LHCN-M2 (cell line): ENCODE measurements around the gene CACNA2D4. TPM values are rescaled to one million over a fixed set of nuclear protein-coding genes. Genes with fewer than 3 reads are reported as not detected.

Source experiments
- DNase-seq: peaks from one replicate; pipeline ENCODE4 v3.0.0-alpha.2; 2012; ENCODE audit warnings: low read depth
- total RNA-seq: library from RNA; depleted of rRNA; stranded (reverse); fragments of >200 nt; gene quantifications from 2 replicates; pipeline ENCODE4 v1.2.3, GENCODE V29; 2014

Gene CACNA2D4
- total RNA-seq, 1 experiment from 2014 or later, result not detected

DNA sequence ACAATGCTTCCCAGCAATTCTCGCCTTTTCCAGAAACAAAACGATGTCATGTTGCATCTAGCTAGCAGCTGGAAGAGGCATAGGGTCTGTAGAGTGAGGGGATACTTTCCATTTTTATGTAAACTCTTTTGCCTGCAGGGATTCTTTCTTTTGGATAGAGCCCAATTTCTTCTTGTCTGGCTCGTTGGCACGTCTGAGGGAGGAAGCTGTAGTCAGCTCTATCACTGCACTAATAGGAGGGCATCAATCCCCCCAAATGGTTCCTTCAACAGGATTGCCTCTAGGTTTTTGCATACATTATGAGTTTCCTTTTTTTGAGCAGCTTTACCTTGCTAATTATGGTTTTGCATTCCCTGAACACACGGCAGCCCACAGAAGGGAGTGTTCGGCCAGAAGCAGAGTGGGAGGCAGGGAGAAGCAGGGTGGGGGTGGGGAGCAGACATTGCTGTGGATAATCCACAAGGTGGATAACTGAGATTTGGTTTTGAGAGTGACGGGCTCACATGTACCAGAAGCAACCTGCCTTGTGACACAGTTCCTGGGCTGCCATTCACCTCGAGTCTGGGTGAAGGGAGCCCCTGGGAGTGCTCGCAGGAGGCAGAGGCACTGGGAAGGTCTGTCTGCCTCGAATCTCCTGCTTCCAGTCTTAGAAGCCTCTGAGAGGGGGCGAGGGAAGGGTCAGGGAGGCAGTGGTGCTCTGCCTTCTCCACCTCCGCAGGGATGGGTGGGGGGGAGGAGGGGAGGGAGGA is 73.6 kb downstream of the CACNA2D4 start:
- no peak for DNase-seq

DNA sequence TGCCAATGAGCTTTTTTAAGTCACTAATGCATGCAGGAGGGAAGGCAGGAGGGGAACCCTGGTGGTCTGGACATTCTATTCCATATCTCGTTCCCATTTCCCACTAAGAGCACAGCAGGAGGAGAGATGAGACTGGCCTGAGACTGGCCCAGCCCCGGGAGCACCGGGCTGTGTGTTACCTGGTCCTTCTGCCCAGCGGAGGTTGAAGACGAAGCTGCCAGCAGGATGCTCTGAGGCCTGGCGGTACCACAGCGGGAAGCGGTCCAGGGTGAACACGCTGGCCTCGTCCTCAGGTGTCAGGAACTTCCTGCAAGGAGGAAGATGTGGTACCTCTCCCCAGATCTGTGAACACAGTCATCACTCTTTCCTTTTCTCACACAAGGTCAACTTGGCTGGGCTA is 74.2 kb downstream of the CACNA2D4 start:
- no peak for DNase-seq

DNA sequence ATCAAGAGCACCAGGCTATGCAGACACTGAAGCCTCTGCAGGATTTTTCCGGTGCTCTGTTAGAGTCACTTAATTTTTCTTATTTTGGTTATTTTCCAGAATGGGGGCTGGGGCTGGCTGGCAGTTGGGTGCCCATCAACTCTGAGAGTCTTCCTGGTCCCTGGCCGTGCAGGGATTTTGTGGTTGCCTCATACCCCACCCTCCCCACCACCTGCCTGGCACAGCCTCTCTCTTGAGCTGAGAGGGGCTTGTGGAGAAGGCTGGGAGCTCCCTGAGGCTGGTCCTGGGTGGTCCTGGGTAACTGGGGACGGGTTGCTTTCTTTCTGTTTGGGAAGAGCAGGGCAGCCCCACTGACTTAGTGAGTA is 74.8 kb downstream of the CACNA2D4 start:
- no peak for DNase-seq

DNA sequence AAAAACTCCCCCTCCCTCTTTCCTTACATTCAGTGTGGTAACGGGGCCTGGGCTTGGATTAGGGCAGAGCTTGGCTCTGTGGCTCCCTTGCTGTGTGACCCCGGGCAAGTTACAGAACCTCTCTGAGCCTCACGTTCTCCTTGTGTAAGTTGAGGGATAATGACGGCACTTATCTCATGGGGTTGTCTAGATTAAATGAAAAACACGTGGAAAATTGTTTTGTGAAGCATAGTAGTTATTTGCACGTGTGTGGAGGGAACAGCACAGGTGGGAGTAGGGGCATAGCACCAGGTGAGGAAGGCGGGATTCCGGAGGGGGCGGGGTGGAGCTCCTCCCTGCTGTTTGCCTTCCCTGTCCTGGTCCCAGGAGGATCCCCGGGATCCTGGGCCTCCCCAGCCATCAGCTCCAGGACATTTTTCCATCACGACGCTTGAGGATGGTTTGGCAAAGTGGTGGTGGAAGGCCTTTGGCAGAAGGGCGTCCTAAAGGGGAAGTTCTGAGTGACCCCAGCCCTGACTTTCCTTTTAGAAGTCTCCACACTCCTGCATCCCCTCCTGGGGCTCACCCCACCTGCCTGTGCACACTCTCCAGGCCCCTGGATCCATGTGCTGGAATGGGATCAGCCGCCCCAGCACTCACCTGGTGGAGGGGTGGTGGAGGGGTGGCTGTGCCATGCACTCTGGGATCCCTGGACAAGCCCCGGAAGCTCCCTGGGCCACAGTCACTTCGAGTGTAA is 75.4 kb downstream of the CACNA2D4 start:
- DNase-seq, result no peak

DNA sequence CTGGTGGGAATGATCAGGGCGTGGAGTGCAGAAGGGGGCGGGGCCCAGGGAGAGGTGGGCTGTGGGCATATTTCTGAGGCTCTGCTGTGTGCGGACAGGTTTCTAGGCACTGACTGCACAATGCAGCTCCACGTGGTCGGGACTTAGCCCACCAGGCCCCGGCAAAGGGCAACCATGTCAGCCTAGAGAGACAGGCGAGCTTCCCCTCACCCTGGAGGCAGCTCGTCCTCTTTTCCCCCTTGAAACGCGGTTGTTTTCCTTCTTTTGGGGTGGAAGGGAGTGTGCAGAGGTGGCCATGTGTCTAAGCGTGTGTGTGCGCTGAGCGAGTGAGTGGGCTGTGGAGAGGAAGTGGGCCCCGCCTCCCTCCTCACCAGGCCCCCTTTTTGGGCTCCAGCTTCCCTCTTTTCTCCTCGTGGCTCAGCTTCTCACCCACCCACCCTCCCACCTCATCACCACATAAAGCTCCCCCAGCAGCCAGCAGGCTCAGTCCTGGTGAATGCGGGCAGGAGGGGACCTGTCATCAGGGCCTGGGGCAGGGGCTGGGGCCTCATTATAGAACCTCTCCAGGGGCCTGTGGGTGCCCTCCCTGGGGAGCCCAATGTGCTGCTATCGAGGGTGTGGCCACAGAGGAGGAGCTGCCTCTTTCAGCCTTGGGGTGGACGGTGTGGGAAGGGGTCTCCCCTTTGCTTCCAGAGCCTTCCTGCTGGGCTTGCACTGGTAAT is 76.1 kb downstream of the CACNA2D4 start:
- DNase-seq, result no peak

DNA sequence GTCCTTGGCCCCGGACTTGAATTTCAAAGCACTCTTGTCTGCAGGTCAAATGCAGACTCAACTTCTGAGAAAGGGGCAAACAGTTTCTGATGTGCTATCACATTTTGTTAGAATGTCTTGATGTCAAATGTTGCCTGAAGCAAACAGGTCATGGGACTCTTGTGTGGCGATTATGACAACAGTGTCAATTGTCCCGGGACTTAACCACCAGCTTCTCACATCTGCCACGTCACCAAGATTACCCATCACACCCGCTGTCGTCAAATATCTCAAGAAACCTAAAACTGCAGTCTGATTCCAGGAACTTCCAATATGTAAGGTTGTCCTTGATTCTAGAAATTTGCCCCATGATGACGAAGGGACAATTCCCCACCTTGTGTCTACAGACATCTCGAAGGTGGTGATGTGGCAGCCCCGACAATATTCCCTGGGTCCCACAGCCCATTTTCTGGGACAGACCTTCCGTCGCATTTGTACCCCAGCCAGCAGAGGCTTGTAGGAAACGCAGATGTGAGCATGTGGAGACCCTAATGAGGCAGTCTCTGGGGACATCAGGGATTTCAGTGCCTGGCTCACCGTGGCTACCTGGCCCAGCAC is 76.8 kb downstream of the CACNA2D4 start:
- DNase-seq, result no peak

DNA sequence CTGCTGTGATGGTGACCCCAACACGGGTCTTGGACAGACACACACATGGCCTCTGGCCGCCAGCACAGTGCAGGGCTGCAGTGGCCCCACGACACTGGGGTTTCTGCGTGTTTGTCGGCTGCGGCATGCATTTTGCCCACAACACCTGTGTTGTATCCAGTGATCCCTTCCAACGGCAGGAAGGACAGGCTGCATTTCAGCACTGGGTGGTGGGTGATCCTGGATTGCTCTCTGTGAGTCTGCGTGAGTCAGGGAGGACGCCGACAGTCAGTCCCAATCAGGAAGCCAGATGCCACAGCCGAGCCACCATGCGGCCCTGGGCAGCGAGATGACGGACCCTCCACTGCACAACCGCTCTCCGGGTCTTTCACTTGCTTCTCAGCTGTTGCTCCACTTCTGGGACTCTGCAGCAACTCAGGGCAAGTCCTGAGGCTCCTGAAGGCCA is 77.4 kb downstream of the CACNA2D4 start:
- no peak for DNase-seq

DNA sequence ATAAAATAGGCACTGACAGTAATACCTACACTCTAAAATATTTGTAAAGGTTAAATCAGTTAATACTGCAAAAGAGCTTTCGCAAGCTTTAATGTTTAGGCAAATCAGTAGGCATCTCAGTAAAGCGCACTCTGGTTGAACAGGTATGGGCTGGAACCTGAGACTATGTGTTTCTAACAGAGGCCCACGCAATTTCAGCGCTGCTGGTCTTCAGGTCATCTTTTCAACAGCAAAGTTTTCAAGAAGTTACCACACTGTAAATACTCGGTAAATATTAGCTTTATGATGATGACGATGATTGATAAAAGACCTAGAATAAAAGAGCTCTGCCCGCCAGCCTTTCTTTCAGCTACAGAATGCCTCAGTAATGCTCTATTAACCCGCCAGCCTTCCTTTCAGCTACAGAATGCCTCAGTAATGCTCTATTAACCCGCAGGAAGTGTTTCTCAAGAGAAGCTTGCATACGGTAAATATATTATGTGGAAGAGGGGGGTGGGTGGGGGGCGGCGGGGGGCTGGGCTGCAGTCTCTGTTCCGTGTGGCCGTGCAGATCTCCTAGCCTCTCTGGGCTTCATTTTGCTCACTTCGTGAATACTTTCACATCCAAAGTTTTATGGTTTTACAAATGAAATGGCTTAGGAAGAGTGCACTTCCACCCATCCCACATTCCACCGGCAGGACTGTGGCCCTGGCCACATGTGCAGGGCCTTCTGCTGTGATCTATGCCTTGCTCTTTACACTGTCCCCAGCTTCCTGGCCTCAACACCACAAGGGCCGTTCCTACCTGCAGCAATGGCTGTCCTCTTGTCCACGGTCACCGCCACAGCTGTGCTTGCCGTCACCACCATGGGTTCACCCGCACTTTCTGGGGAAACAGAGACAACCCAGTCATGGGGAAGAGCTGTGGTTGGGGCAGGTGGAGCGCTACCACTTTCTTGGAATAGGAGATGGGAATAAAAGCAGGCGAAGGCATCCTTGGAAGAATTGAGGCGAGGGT is 78.2 kb downstream of the CACNA2D4 start:
- no peak for DNase-seq

DNA sequence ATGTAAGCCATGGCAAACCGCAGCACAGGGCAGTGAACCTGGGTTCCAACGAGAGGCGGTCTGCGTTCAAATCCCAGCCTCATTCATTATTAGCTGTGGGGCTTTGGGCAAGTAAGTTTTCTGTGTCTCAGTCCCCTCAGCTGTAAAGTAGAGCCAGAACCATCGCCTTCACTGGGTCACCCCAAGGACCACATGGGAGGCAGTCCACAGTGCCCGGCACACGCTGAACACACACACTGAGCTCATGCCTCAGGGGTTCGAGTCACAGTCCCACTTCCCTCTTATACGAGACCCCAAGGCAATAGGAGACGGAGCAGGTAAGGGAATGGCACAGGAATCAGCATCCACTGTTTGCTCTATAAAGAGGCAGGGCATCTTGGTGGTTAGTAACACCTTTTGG is 79.0 kb downstream of the CACNA2D4 start:
- no peak for DNase-seq

DNA sequence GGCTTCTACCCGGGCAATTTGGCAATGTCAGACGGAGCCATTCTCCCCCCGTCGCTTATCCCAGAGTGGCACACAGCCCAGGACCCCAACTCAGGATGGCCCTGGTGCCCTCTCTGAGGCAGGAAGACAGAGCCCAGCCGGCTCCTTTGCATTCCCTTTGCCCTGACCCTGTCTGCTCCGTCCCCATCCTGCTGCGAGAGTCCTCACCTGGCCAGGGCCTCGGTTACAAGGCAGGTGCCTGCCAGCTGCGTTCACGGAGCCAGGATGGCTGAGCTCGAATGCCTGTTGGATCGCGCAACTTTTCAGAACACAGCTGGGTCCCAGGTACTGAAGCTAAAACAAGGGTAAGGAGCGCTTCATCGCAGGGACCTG is 79.5 kb downstream of the CACNA2D4 start:
- no peak for DNase-seq

DNA sequence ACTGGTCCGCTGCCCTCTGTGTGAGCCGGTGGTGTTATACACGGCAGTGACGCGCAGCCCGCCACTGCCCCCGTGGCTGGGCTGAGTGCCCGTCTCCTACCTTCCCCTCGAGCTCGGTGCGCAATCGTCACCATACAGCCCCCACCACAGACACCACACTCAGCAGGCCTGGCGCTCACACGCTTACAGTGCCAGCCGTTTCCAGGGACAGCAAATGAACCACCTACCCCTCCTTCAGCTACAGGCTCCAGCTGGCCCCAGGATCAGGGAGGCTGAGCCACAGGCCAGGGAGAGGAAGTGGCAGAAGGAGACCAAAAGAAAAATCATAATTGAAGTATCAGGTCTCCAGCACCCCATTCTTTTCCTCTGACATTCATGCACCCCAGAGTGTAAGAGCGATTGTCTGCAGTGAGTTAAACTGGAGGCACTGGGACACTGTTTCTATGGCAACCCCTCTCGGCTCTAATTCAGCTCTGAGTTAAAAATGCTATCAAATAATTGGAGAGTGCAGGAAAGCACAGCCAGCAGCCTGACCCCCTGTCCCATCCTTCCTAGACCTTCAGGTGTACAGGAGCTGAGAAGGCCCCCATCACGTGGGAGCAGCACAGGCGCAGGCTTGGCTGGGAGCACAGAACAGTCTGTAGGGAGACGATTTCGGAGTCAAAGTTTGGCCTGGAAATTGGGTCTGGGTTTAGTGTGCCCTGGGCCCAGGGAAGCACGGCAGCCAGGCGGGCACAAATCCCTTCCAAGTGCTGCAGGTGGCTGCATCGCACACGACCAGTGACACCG is 80.1 kb downstream of the CACNA2D4 start:
- DNase-seq, result no peak

DNA sequence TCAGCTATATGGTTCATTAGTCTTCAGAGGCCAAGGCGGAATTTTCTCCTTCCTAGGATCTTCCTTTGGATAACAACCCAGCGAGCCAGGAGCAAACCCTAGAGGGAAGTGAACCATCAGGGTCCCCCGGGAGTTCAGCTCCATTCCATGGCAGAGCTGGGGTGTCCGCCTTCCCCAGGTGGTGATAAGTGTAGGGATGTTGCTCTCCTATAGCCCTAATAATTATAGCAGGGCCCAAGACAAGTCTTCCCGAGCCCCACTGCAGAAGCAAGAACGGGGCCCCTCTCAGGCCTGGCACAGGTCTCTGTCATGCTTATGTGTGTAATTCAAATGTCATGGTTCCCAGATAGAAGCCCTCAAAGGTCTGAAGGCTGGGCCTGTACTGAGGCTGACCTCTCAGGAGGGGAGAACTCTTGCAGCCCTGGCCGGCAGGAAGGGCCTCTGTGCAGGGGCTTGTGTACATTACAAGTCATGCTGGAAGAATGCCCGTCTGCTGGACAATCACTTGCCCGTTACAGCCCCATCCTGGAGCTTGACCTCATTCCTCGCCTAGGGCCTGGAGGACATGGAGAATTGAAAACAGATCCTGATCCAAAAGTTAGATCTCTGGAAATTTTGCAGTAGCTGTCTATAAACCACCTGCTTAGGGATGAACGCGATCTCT is 80.8 kb downstream of the CACNA2D4 start:
- no peak for DNase-seq

DNA sequence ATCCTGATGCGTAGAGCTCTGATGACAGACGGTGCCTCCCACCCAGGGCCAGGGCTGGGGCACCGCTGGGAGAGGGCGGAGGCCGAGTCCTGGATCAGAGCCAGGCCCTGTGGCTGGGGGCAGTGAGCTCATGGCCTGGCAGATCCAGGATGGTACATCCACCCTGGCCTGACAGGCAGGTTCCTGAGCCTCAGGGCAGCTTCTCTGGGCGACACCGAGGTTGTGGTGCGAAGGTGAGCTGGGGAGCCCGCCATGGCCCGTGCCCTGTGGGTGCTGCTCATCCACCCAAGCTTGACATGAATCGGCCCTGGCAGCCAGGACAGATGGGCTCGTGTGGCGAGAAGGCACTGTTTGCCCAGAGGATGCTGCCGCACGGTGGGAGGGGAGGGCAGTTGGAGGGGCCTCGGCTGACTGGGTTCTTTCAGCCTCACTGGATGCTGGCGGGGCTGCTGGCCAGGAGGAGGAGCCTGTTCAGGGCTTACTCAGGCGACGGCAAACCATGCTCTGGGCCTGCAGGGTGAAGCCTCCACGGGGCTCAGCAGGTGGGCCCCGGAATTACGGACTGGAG is 81.5 kb downstream of the CACNA2D4 start:
- no peak for DNase-seq

DNA sequence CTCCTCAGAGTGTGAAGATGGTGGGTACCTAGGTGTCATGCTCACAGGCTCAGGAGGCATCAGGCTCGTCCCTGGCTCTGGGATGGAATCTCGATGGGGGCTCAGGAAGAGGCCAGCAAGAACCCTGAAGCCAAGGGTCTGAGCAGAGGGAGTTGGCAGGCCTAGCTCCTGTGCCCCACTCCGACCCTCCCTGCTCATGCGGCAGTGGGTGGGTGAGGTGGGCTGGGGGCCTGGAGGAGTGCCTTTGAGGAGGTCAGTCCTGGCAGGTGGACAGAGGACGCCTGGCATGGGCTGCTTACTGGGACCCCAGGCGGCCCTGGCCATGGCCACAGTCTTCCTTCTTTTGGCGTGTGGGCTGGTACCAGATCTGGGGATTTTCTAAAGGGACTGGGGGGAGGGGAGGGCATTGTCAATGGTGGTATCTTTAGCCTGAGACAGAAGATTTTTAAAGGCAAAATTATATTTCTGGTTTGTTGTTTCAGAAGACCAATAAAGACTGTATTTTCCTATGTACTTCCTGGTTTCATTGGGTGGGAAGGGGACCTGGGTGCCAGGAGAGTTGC is 82.1 kb downstream of the CACNA2D4 start:
- no peak for DNase-seq

DNA sequence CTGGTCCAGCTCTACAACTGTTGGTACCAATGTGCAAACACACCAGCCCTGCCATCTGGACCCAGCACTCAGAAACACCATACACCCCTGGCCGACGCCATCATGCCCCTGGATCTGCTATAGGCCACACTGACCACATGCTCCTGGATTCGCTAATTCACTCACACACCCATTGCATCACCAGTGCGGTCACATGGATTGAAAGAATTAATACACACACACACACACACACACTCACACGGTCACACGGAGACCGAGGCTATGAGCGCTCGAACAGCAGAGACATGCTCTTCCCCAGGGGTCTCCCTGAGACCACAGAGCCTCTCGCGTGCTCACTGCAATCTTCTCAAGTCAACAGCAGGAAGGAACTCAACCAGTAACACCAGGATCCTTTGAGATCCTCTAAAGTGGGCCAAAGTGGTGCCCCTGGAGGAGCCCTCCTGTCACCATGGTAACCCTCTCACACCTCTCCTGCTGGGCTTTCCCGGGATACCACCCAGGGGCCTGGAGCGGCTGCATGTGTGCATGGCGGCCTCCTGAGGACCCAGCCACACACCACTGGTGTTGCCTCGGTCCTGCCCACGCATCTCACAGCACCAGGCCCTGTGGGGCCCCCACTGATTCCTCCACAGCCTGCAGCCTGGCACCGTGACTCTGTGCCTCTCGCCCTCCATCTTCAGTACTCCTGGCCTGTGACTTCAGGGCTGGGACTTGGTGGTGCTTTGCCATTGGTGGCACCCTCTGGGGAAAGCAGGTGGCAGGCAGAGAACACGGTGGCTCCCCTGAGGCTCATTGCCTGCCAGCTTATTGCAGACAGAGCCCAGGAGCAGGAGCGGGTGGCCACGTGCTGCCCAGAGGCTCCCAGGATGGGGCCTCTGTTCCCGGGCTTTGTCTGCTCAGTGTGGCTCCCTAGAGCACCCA is 83.0 kb downstream of the CACNA2D4 start:
- no peak for DNase-seq

DNA sequence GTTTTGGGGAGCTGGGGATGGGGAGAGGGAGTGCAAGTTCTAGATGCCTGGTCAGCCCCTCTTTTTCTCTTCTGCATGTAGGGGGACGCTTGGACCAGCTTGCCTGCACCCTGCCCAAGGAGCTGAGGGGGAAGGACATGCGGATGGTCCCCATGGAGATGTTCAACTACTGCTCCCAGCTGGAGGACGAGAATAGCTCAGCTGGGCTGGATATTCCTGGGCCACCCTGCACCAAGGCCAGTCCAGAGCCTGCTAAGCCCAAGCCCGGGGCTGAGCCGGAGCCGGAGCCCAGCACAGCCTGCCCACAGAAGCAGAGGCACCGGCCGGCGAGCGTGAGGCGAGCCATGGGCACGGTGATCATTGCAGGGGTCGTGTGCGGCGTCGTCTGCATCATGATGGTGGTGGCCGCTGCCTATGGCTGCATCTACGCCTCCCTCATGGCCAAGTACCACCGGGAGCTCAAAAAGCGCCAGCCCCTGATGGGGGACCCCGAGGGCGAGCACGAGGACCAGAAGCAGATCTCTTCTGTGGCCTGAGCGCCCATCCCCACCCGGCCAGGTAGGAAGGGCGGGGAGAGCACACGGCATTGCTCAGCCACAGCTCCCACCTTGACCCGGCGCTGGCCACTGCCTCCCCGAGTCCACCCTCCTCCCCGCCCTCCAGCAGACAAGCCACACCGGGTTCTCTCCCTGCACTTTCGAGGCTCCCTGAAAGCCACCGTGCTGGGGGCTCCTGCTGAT is 84.1 kb downstream of the CACNA2D4 start:
- DNase-seq, result no peak

DNA sequence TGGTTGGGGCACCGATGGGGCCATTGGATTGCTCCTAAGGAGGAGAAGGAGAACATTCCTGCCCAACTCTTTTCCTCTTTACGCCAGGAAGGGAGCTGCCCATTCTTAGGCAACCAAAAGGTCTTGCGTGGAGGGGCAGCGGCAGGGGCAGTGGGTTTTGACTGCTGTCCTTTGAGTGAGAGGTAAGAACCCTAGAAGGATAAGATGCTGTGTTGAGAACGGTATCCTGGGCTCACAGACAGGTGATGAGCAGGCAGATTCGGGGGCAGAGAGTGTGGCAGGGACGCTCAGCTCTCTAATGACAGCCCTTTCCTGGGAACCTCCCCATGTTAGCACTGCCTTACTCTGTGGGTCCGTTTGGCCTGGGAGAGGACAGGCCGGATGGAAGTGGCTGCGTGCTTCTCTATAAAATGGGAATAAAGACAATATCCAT is 84.8 kb downstream of the CACNA2D4 start:
- no peak for DNase-seq
